ENCODE results near the gene LRSAM1.

Gene LRSAM1

GRCh38 chr9:127540664-127541041, 89.3 kb downstream of the LRSAM1 start:
- DNase-seq: no peak
- in situ Hi-C loops (cut with MboI; ENCODE audit: low pct_unique_long_range_greater_than_20kb, low sequenced_read_pairs): no loop called here

GRCh38 chr9:127541176-127541575, 89.9 kb downstream of the LRSAM1 start:
- in situ Hi-C loops (cut with MboI; ENCODE audit: low pct_unique_long_range_greater_than_20kb, low sequenced_read_pairs): no loop called here
- DNase-seq: no peak

- no peak for DNase-seq
- in situ Hi-C loops (cut with MboI; ENCODE audit: low pct_unique_long_range_greater_than_20kb, low sequenced_read_pairs): no loop called here
Measured at GRCh38 chr9:127541865-127542264, 90.6 kb downstream of the LRSAM1 start.

DNA sequence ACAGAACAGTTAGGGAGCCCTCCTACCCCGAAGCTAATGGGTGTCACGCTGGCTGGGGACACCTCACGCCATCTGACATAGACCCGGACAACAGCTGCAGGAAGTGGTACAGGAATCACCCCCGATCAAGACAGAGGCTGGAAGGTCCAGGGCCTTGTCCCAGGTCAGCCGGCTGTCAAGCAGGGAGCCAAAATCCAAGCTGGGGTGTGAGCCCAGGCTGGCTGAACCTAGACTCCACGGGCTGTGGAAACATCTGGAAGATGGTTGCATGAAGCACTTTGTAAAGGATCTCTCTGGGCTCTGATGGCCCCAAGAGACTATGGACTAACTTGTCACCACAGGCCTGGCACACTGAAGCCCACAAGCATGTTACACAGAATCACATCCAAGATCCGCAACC, 91.9 kb downstream of the LRSAM1 start:
- no peak for DNase-seq
- in situ Hi-C loops (cut with MboI; ENCODE audit: low pct_unique_long_range_greater_than_20kb, low sequenced_read_pairs): no loop called here

- no peak for DNase-seq
- in situ Hi-C loops (cut with MboI; ENCODE audit: low pct_unique_long_range_greater_than_20kb, low sequenced_read_pairs): no loop called here
Measured at GRCh38 chr9:127543973-127544533, 92.7 kb downstream of the LRSAM1 start.

- in situ Hi-C loops (cut with MboI; ENCODE audit: low pct_unique_long_range_greater_than_20kb, low sequenced_read_pairs): no loop called here
- DNase-seq: no peak
Measured at GRCh38 chr9:127545196-127546124, 94.2 kb downstream of the LRSAM1 start.

DNA sequence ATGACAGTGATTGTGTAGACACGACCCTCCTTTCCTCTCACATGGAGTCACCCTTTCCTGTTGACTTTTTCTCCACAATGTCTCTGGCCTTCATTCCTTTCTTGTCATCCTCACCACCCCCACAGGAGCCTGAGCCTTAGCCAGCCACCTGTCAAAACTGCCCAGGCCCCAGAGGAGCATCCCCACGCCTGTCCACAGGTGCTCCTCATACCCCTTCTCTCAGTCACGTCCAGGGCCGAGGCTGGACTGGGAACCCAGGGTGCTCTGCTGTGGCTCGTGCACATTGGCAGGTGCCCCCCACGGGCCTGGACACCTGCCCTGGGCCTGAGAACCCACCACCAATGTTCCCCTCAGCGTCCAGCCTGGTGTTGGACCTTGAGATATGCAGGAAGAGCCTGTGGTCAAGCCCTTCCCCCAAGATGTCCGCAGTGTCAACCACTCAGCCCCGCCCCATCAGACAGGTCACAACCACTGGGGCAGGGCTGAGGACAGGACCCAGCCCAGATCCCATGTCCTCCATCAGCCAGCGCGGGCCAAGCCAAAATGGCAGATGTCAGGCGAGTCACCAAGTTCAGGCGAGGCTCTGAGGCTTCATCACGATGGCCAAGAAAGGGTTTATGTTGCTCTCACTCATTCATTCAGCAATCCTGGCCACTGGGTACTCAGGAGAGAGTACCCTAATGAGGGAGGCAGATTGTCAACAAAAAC, 95.0 kb downstream of the LRSAM1 start:
- in situ Hi-C loops (cut with MboI; ENCODE audit: low pct_unique_long_range_greater_than_20kb, low sequenced_read_pairs): no loop called here
- DNase-seq: no peak

DNA sequence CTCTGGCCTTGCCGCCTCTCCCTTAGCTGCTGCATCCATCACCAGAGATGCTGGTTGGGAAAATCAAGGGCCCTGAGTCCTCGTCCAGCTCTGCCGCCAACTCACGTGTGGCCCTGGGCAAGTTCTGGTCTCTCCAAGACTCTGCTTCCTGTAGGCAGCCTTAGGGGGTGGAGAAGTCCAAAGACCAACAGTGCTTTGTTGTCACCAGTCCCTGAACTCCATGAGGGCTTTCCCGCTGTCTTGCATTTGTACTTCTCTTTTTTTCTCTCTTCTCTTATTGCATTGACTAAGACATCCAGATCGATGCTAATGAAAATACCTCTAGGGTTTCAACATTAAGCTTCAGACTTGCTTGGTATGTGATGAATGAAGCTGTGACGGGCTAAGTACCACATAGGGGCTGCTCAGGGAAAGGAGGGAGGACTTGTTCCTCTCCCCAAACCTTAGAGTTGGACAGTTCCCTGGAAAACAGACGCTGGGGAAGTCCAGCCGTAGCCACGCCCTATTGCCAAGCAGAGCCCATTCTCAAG, 97.1 kb downstream of the LRSAM1 start:
- no peak for DNase-seq
- in situ Hi-C loops (cut with MboI; ENCODE audit: low pct_unique_long_range_greater_than_20kb, low sequenced_read_pairs): no loop called here

DNA sequence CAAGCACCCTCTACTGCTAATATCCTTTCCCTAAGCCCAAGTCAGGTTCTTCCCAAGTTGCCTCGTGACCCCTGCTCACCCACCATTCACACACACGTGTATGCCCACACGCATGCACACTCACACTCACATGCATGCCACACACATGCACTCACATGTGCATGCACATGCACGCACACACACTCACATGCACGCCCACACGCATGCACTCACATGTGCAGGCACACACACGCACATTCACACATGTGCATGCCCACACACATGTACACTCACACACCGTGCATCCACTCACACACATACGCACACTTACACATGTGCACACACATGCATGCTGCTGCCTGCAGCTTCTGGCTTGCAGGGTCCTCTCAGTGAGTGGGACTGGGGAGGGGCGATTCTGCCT, 97.9 kb downstream of the LRSAM1 start:
- in situ Hi-C loops (cut with MboI; ENCODE audit: low pct_unique_long_range_greater_than_20kb, low sequenced_read_pairs): no loop called here
- DNase-seq: no peak

DNA sequence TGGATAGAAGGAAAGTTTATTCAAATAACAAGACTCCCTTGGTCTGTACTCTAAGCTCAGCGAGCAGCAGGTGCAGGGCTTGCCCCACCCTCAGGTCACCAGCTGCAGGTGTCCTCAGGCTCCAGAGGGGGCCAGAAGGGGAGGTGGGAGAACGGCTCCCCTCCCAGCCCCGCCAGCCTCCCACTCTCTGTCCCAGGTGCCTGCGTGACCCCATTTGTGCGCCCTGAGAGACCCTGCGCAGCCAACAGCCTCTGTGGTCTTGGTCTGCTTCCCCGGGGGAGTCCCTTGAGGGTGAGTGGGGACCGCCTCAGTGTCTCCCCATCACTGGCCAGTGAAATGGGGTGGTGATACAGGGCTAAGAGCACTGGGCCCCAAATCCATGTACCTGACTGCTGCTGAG, 98.4 kb downstream of the LRSAM1 start:
- in situ Hi-C loops (cut with MboI; ENCODE audit: low pct_unique_long_range_greater_than_20kb, low sequenced_read_pairs): no loop called here

GRCh38 chr9:127550282-127550681, 99.0 kb downstream of the LRSAM1 start:
- in situ Hi-C loops (cut with MboI; ENCODE audit: low pct_unique_long_range_greater_than_20kb, low sequenced_read_pairs): no loop called here
- DNase-seq: no peak

More for the DNA sequence above, 98.4 kb downstream of the LRSAM1 start:
- no peak for DNase-seq

- no peak for DNase-seq
- in situ Hi-C loops (cut with MboI; ENCODE audit: low pct_unique_long_range_greater_than_20kb, low sequenced_read_pairs): no loop called here
Measured at GRCh38 chr9:127550751-127551150, 99.4 kb downstream of the LRSAM1 start.

Measured in KBM-7 (cell line).